ENCODE data around the gene QRICH2. TPM values are rescaled to one million over a fixed set of nuclear protein-coding genes. Genes with fewer than 3 reads are reported as not detected.
"Not testable (repeated sequence)": the region's sequence is repeated elsewhere in the genome, so short reads cannot be mapped to it uniquely, and the experiment has no call there.

The QRICH2 gene
- total RNA-seq, 3 donors from 2014 or later = 1.6 to 4.7 (median 3.2) TPM

GRCh38 chr17:76232342-76232741, 75.7 kb downstream of the QRICH2 start:
- intact Hi-C loops (cut with DNase I, micrococcal nuclease) = no loop called here
- no peaks in the 10 kb centered on the region for H3K4me1 ChIP-seq (ENCODE audit: low read depth)
- no peaks in the 10 kb centered on the region for H3K36me3 ChIP-seq (ENCODE audit: low read depth)
- TF ChIP-seq, protein P1, sequence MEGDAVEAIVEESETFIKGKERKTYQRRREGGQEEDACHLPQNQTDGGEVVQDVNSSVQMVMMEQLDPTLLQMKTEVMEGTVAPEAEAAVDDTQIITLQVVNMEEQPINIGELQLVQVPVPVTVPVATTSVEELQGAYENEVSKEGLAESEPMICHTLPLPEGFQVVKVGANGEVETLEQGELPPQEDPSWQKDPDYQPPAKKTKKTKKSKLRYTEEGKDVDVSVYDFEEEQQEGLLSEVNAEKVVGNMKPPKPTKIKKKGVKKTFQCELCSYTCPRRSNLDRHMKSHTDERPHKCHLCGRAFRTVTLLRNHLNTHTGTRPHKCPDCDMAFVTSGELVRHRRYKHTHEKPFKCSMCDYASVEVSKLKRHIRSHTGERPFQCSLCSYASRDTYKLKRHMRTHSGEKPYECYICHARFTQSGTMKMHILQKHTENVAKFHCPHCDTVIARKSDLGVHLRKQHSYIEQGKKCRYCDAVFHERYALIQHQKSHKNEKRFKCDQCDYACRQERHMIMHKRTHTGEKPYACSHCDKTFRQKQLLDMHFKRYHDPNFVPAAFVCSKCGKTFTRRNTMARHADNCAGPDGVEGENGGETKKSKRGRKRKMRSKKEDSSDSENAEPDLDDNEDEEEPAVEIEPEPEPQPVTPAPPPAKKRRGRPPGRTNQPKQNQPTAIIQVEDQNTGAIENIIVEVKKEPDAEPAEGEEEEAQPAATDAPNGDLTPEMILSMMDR (IDR thresholded peaks at IDR 0.05) = no peak
- DNase-seq (no peak), ATAC-seq (no peak)
- no peak overlapping the region for H3K4me3 ChIP-seq
- H3K9me3 ChIP-seq = no peaks in the 10 kb centered on the region

DNA sequence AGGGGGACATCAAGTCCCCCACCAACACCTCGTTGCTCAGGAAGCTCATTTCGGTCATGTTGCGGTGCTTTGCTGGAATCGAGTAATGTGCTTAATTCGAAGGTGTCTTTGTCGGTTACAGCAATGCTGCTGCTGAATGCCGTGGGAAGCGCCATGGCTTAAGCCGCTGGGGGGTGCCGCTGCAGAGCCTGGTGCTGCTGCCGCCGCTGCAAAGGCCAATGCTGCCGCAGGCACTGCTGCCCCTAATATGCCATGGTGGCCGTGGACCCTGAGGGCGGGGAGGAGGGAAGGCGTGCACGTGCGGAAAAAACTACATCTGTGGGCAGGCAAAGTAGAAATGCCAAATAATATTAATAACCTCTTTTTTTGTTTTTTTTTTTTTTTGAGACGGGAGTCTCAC, 81.3 kb downstream of the QRICH2 start:
- H3K9me3 ChIP-seq; H3K36me3 ChIP-seq (ENCODE audit: low read depth); H3K4me3 ChIP-seq; DNase-seq; ATAC-seq; H3K4me1 ChIP-seq (ENCODE audit: low read depth); intact Hi-C loops (cut with DNase I, micrococcal nuclease): not testable (repeated sequence)

DNA sequence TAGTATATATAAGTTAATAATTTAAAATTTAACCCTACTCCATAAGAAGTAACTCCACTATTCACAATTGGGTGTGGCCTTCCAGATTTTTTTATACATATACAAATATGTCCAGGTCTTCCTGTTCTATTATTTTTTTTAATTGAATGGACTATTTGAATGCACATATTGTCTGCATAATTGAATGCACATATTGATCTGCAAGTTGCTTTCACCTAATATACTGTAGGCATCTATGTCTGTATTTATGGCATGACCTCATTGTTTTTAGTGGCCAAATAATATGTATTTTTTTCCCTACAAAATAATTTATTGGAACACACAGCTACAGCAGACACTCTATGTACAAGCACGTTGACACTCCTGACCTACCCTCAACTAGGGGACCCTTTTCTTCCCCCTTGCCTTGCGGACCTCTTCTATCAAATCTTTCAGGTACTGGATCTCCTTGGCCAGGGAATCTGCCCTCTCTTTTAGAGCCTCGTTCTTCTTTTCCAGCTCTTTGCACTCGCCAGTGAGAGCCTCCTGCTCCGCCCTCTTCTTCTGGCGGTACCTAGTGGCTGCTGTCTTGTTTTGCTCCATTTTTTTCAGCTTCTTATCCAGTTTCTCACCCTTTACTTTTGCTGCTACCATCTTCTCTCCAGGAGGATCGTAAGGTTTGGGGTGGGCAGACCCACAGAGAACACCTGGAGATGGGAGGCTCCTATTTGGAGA, 82.5 kb downstream of the QRICH2 start:
- ATAC-seq; H3K4me3 ChIP-seq; H3K36me3 ChIP-seq (ENCODE audit: low read depth); H3K9me3 ChIP-seq; H3K4me1 ChIP-seq (ENCODE audit: low read depth); DNase-seq; intact Hi-C loops (cut with DNase I, micrococcal nuclease): not testable (repeated sequence)

Other genes with a start within 250 kb of the QRICH2 start
- 10 to 100 TPM; 47.3 to 86.6 (median 53.0) TPM for gene SRP68, start 235.8 kb downstream of the QRICH2 start, total RNA-seq
- gene GALR2, start 233.5 kb downstream of the QRICH2 start, total RNA-seq = 1 to 10 TPM in 1 of 3 donors, not detected in 2; 4.2 TPM
- gene ZACN, start 229.1 kb downstream of the QRICH2 start, total RNA-seq = 1 to 10 TPM in 1 of 3 donors, not detected in 2; 1.4 TPM
- gene EXOC7, start 204.5 kb downstream of the QRICH2 start, total RNA-seq = 100 to 1,000 TPM in 2 of 3 donors, 10 to 100 TPM in 1; 91.0 to 145 (median 142) TPM
- 1 to 10 TPM in 1 of 3 donors, under 1 TPM in 2; 0.16 to 2.2 (median 0.52) TPM for gene FOXJ1, start 167.0 kb downstream of the QRICH2 start, total RNA-seq
- 10 to 100 TPM; 11.6 to 45.8 (median 17.5) TPM for gene RNF157, start 67.8 kb downstream of the QRICH2 start, total RNA-seq
- 100 to 1,000 TPM in 1 of 3 donors, 10 to 100 TPM in 2; 46.6 to 132 (median 99.1) TPM for gene UBALD2, start 42.9 kb downstream of the QRICH2 start, total RNA-seq
- gene PRPSAP1, start 45.6 kb upstream of the QRICH2 start, total RNA-seq = 10 to 100 TPM; 45.3 to 63.0 (median 61.4) TPM
- 1 to 10 TPM; 1.2 to 5.7 (median 3.3) TPM for gene SPHK1, start 76.3 kb upstream of the QRICH2 start, total RNA-seq
- 10 to 100 TPM; 16.2 to 25.0 (median 19.0) TPM for gene UBE2O, start 144.9 kb upstream of the QRICH2 start, total RNA-seq
- gene AANAT, start 159.3 kb upstream of the QRICH2 start, total RNA-seq = not detected
- gene RHBDF2, start 193.1 kb upstream of the QRICH2 start, total RNA-seq = 10 to 100 TPM; 11.2 to 20.8 (median 18.9) TPM
- gene CYGB, start 229.4 kb upstream of the QRICH2 start, total RNA-seq = 10 to 100 TPM; 10.6 to 24.0 (median 15.1) TPM
- gene PRCD, start 231.8 kb upstream of the QRICH2 start, total RNA-seq = 1 to 10 TPM; 1.0 to 4.8 (median 1.6) TPM

Data from mucosa of descending colon (tissue), 3 donors.